Epithelial cell of esophagus (primary cell): ENCODE data around the gene SAMD13.
A peak's percentile ranks its signal among the peaks of the same experiment; 100 is the strongest.

ENCODE experiments used
- DNase-seq: peaks from one replicate; pipeline ENCODE4 v3.0.0; 2010; ENCODE audit warnings: low read depth
- H3K4me3 ChIP-seq: 2 replicates; pipeline ENCODE4 v1.5.1; 2011; ENCODE audit warnings: mild to moderate bottlenecking, low read length, control low read depth
- TF ChIP-seq, protein P1 (sequence below): IDR thresholded peaks from 2 replicates; pipeline ENCODE4 v1.5.1; 2011; ENCODE audit warnings: low read depth, mild to moderate bottlenecking, low read length, control low read depth, inconsistent platforms; ENCODE audit not compliant: insufficient read depth; ENCODE audit errors: missing control alignments

Gene SAMD13

DNA sequence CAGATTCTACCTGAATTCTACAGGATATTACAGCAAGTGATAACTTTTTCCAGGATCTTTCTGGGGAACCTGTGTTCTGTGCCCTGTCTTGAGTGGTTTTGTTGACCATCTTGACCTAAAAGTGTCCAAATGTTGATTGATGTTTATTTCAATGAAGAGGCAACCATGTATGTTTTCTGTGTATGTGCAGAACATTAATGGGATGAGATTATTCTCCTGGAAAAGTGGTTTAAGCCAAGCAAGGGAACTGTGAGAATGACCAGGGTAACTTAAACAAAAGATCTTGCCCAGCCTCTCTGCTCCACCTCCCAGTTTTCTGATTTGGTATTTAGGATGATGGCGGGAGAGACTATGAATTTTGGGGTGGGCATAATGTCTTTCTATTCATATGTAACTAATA lies 1.0 kb upstream of the SAMD13 start:
- no peak overlapping the region for H3K4me3 ChIP-seq
- TF ChIP-seq, protein P1, sequence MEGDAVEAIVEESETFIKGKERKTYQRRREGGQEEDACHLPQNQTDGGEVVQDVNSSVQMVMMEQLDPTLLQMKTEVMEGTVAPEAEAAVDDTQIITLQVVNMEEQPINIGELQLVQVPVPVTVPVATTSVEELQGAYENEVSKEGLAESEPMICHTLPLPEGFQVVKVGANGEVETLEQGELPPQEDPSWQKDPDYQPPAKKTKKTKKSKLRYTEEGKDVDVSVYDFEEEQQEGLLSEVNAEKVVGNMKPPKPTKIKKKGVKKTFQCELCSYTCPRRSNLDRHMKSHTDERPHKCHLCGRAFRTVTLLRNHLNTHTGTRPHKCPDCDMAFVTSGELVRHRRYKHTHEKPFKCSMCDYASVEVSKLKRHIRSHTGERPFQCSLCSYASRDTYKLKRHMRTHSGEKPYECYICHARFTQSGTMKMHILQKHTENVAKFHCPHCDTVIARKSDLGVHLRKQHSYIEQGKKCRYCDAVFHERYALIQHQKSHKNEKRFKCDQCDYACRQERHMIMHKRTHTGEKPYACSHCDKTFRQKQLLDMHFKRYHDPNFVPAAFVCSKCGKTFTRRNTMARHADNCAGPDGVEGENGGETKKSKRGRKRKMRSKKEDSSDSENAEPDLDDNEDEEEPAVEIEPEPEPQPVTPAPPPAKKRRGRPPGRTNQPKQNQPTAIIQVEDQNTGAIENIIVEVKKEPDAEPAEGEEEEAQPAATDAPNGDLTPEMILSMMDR = no peak
- DNase-seq = no peak

DNA sequence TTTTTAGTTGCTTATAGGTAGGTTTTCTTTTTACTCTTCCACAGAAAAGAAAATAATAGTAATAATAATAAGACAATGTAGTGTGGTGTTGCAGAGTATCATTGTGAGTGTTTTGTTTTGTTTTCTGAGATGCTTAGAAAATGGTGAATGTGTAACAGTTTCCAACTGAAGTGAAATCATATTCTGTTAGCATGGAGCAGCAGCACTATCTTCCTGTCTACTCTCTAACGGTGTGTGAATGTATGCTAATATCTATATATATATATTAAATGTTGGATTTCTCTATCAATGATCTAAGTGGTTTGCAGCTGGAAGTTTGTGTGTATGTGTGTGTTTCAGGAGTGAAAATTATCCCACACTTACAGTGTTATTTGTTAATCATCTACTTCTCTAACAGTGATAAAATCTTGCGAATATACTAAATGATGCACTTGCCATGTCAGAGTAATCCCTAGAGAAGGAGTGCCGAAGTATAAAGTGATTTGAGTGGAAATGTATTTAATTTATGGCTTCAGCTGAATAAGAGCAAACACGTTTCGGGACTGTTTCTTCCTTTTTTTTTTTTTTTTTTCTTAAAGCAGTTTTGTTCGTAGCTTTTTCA lies 377 bp downstream of the SAMD13 start:
- DNase-seq = no peak
- TF ChIP-seq, protein P1 = no peak
- no peak overlapping the region for H3K4me3 ChIP-seq

DNA sequence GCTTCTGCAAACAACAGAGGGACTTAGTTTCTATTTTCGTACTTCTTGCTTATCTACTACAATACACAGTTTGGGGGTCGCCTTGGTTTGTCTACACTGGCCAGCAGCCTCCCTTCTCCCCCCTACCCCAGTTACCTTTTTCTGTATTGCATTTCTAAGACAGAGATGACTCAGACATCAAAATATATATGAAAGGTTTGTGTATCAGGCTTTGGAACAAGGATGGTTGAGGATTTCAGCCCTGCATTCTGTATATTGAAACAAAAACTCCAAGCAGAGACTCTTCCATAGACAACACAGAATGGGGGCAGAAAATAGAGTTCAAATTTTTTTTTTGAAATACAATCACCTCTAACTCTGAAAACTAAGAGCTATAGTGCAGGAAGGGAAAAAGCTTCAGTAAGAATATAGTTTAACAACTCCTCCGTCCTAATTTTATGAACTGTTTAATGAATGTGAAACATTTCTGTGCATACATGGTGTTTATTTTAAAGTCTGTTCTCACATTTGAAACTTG lies 1.9 kb downstream of the SAMD13 start:
- TF ChIP-seq, protein P1 = no peak
- DNase-seq = peak; percentile 1
- H3K4me3 ChIP-seq = peak overlapping the region; percentile 25

DNA sequence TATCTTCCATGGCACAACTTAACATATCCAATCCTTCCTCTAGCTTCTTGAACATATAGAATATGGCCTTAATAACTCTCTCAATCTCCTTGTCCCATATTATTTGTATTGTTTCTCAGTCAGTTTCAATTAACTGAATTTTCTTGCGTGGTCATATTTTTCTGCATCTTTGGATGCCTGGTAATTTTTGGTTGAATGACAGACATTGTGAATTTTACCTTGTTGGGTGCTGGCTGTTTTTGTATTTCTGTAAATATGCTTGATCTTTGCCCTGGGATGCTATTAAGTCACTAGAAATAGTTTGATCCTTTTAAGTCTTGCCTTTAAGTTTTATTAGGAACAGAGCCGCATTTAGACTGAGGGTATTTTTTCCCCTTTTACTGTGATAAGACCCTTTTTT lies 5.9 kb downstream of the SAMD13 start:
- no peak overlapping the region for H3K4me3 ChIP-seq
- TF ChIP-seq, protein P1 = no peak
- DNase-seq = no peak

DNA sequence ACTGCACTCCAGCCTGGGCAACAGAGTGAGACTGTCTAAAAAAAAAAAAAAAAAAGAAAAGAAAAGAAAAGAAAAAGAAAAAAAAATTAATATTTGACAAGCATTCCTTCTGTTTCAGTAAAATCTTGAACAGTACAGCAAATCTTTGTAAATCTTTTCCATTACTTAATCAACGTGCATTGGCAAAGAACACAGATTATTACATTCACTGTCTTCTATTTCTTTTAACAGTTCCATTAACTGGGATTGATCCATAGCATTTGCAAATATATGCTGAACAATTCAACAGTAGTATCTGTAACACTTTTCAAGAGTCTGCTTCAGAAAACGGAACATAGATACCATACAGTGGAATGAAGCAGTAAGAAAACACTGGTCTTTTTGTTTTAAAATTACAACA lies 9.8 kb downstream of the SAMD13 start:
- no peak for DNase-seq
- H3K4me3 ChIP-seq = no peak overlapping the region
- TF ChIP-seq, protein P1 = no peak

DNA sequence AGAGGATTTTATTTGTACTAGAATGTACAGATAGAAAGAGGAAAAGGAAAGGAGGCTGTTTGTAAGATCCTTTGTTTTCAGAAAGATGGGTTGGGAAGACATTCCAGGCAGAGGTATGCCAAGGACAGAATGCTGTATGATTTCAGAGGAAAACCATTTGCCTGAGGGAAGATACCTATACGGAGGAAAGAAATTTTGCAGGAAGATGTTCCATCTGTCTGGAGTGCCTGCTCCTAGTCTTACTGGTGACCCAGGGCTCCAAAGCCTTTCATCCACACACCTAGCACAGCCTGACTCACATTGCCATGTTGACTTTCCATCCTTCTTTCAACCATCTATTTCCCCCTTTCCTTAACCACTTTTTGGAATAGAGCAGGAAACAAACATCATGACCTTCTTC lies 18.2 kb downstream of the SAMD13 start:
- DNase-seq = peak; percentile 46
- TF ChIP-seq, protein P1 = no peak
- H3K4me3 ChIP-seq = no peak overlapping the region

DNA sequence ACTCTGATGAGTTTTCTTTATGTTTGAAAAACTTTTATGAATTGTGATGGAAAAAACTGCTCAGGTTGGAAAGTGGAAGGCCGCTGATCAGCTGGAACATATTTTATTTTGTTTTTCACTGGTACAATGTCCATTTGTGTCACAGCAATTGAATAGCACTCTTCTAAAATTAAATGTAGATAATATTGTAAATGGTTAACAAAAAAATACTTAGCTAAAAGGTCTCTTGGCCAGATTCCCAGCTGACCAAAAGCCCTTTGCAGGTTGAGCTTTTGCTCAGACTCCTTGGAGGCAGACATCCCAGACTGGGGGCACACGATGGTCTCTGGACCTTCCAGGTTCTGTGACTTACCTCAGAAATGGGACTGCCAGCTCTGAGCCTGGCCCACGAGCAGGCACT lies 26.3 kb downstream of the SAMD13 start:
- H3K4me3 ChIP-seq = no peak overlapping the region
- no peak for DNase-seq
- TF ChIP-seq, protein P1 = no peak
